Measurements from ENCODE around the gene FGFRL1.

DNA sequence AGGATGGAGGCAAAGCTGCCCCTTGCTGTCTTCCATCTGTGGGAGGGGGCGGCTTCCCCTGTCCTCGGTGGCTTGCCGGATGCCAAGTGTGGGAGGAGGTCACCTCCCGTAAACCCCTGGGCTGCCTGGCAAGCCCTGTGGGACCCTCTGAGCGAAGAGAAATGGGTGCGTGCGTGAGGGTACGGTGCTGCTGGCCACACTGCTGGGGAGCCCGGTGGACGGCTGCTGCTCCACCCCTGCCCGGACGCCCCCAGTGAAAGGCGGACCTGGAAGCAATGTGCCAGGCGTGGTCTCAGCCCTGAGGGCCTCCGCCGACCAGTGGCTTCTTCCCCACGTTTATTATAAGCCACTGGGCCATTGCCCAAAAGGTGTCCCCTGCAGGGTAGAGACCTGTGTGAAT lies 29.1 kb upstream of the FGFRL1 start:
- TF ChIP-seq, protein P1, sequence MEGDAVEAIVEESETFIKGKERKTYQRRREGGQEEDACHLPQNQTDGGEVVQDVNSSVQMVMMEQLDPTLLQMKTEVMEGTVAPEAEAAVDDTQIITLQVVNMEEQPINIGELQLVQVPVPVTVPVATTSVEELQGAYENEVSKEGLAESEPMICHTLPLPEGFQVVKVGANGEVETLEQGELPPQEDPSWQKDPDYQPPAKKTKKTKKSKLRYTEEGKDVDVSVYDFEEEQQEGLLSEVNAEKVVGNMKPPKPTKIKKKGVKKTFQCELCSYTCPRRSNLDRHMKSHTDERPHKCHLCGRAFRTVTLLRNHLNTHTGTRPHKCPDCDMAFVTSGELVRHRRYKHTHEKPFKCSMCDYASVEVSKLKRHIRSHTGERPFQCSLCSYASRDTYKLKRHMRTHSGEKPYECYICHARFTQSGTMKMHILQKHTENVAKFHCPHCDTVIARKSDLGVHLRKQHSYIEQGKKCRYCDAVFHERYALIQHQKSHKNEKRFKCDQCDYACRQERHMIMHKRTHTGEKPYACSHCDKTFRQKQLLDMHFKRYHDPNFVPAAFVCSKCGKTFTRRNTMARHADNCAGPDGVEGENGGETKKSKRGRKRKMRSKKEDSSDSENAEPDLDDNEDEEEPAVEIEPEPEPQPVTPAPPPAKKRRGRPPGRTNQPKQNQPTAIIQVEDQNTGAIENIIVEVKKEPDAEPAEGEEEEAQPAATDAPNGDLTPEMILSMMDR (IDR thresholded peaks at IDR 0.05 in 8 of 11, conservative IDR thresholded peaks at IDR 0.05 in 3 of 11) = no peak
- no peak for TF ChIP-seq POLR2A (IDR thresholded peaks at IDR 0.05)
- TF ChIP-seq POLR2AphosphoS5 (IDR thresholded peaks at IDR 0.05) = no peak

Data from spleen (tissue), 7 donors.